ENCODE results near the gene PPHLN1. TPM values are rescaled to one million over a fixed set of nuclear protein-coding genes. Genes with fewer than 3 reads are reported as not detected.

Gene PPHLN1
- total and polyA plus RNA-seq, 2 donors (not counting 1 experiment from before 2014, with no cell fraction given), result 47.6 to 91.4 TPM

DNA sequence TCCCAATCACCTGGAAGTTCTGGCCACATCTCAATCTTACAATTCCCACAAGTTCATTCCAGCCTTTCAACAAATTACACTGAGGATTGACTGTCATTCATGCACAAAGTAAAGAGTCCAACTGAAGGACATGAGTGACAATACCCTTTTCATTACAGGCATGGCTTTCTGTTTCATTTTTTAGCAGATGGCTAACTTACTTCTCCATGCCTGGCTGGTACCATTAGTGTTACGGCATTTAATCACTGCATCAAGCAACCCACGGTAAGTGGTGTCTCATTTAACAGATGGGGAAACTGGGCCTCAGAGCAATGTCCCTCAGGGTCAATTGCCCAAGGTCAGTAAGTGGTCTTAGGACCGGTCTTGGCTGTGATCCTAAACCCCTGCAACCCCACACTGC, 149.1 kb downstream of the PPHLN1 start:
- Histone ChIP-seq H3K27ac (ENCODE audit: insufficient read depth, low read length) (no peak overlapping the region), H3K4me1 (ENCODE audit: control insufficient read depth, extremely low read depth, insufficient read depth, low read length) (peaks cover 9% of the 10 kb centered on the region), H3K4me2 (ENCODE audit: extremely low read depth, insufficient read depth, low read length) (peak overlapping the region; percentile 40), H2AFZ (ENCODE audit: low read length) (no peak overlapping the region), H3K9me3 (ENCODE audit: control insufficient read depth, insufficient read depth, low read depth, low read length) (no peaks in the 10 kb centered on the region), H3K36me3 (ENCODE audit: control insufficient read depth, insufficient read depth, low read length) (no peaks in the 10 kb centered on the region), H3K27me3 (ENCODE audit: control insufficient read depth, insufficient read depth, low read length) (no peaks in the 10 kb centered on the region), H4K20me1 (ENCODE audit: control insufficient read depth, extremely low read depth, insufficient read depth, low read length) (no peaks in the 10 kb centered on the region), H3K79me2 (ENCODE audit: control insufficient read depth, insufficient read depth, low read length) (peaks cover 18% of the 10 kb centered on the region), H3K4me3 (replicated peaks in 1 of 4; ENCODE audit: control extremely low read depth in 1 of 4, insufficient read depth in 1 of 4, low read depth in 3 of 4, low read length in 4 of 4) (no peak overlapping the region), H3K9ac (ENCODE audit: insufficient read depth, low read length) (no peak overlapping the region)
- no peak for TF ChIP-seq EZH2 (IDR thresholded peaks at IDR 0.05; ENCODE audit: low read length, missing control alignments)
- TF ChIP-seq, protein P1, sequence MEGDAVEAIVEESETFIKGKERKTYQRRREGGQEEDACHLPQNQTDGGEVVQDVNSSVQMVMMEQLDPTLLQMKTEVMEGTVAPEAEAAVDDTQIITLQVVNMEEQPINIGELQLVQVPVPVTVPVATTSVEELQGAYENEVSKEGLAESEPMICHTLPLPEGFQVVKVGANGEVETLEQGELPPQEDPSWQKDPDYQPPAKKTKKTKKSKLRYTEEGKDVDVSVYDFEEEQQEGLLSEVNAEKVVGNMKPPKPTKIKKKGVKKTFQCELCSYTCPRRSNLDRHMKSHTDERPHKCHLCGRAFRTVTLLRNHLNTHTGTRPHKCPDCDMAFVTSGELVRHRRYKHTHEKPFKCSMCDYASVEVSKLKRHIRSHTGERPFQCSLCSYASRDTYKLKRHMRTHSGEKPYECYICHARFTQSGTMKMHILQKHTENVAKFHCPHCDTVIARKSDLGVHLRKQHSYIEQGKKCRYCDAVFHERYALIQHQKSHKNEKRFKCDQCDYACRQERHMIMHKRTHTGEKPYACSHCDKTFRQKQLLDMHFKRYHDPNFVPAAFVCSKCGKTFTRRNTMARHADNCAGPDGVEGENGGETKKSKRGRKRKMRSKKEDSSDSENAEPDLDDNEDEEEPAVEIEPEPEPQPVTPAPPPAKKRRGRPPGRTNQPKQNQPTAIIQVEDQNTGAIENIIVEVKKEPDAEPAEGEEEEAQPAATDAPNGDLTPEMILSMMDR (conservative IDR thresholded peaks at IDR 0.05 in 1 of 2, IDR thresholded peaks at IDR 0.05 in 1 of 2; ENCODE audit: low read depth in 1 of 2, low read length in 2 of 2), result no peak
- no peak for DNase-seq (ENCODE audit: low read depth in 2 of 2)

GRCh38 chr12:42477941-42478340, 152.0 kb downstream of the PPHLN1 start:
- DNase-seq (ENCODE audit: low read depth in 2 of 2), result peak; percentile 47
- Histone ChIP-seq H3K27ac (ENCODE audit: insufficient read depth, low read length) (no peak overlapping the region), H3K27me3 (ENCODE audit: control insufficient read depth, insufficient read depth, low read length) (no peaks in the 10 kb centered on the region), H3K4me1 (ENCODE audit: control insufficient read depth, extremely low read depth, insufficient read depth, low read length) (peaks cover 9% of the 10 kb centered on the region), H3K79me2 (ENCODE audit: control insufficient read depth, insufficient read depth, low read length) (peaks cover 35% of the 10 kb centered on the region), H2AFZ (ENCODE audit: low read length) (no peak overlapping the region), H3K4me2 (ENCODE audit: extremely low read depth, insufficient read depth, low read length) (peak overlapping the region; percentile 27), H4K20me1 (ENCODE audit: control insufficient read depth, extremely low read depth, insufficient read depth, low read length) (no peaks in the 10 kb centered on the region), H3K4me3 (replicated peaks in 1 of 4; ENCODE audit: control extremely low read depth in 1 of 4, insufficient read depth in 1 of 4, low read depth in 3 of 4, low read length in 4 of 4) (no peak overlapping the region), H3K36me3 (ENCODE audit: control insufficient read depth, insufficient read depth, low read length) (no peaks in the 10 kb centered on the region), H3K9ac (ENCODE audit: insufficient read depth, low read length) (no peak overlapping the region), H3K9me3 (ENCODE audit: control insufficient read depth, insufficient read depth, low read depth, low read length) (no peaks in the 10 kb centered on the region)
- no peak for TF ChIP-seq EZH2 (IDR thresholded peaks at IDR 0.05; ENCODE audit: low read length, missing control alignments)
- TF ChIP-seq, protein P1 (conservative IDR thresholded peaks at IDR 0.05 in 1 of 2, IDR thresholded peaks at IDR 0.05 in 1 of 2; ENCODE audit: low read depth in 1 of 2, low read length in 2 of 2), result no peak

GRCh38 chr12:42481368-42481767, 155.4 kb downstream of the PPHLN1 start:
- Histone ChIP-seq H3K79me2 (ENCODE audit: control insufficient read depth, insufficient read depth, low read length) (peaks cover 33% of the 10 kb centered on the region), H4K20me1 (ENCODE audit: control insufficient read depth, extremely low read depth, insufficient read depth, low read length) (no peaks in the 10 kb centered on the region), H3K4me3 (replicated peaks in 1 of 4; ENCODE audit: control extremely low read depth in 1 of 4, insufficient read depth in 1 of 4, low read depth in 3 of 4, low read length in 4 of 4) (no peak overlapping the region), H3K27me3 (ENCODE audit: control insufficient read depth, insufficient read depth, low read length) (no peaks in the 10 kb centered on the region), H3K9ac (ENCODE audit: insufficient read depth, low read length) (no peak overlapping the region), H3K9me3 (ENCODE audit: control insufficient read depth, insufficient read depth, low read depth, low read length) (no peaks in the 10 kb centered on the region), H3K4me2 (ENCODE audit: extremely low read depth, insufficient read depth, low read length) (peak overlapping the region; percentile 84), H3K27ac (ENCODE audit: insufficient read depth, low read length) (no peak overlapping the region), H3K36me3 (ENCODE audit: control insufficient read depth, insufficient read depth, low read length) (no peaks in the 10 kb centered on the region), H3K4me1 (ENCODE audit: control insufficient read depth, extremely low read depth, insufficient read depth, low read length) (no peaks in the 10 kb centered on the region), H2AFZ (ENCODE audit: low read length) (no peak overlapping the region)
- DNase-seq (ENCODE audit: low read depth in 2 of 2), result no peak
- no peak for TF ChIP-seq EZH2 (IDR thresholded peaks at IDR 0.05; ENCODE audit: low read length, missing control alignments)
- TF ChIP-seq, protein P1 (conservative IDR thresholded peaks at IDR 0.05 in 1 of 2, IDR thresholded peaks at IDR 0.05 in 1 of 2; ENCODE audit: low read depth in 1 of 2, low read length in 2 of 2), result no peak

All from fibroblast of lung (primary cell).